Hematopoietic multipotent progenitor cell treated with erythropoietin and hydrocortisone succinate and interleukin-3 and kit ligand, for 4 days (in vitro differentiated cells): ENCODE data around the gene UNC13B.
"Not testable (repeated sequence)": the region's sequence is repeated elsewhere in the genome, so short reads cannot be mapped to it uniquely, and the experiment has no call there.

Experiments used
- DNase-seq: peaks from one replicate; pipeline ENCODE4 v3.0.0-alpha.2; 2015

UNC13B gene

GRCh38 chr9:35161713-35162604 is at the start of gene UNC13B:
UNC13B (plus strand) TSS chr9:35162009; CDS start chr9:35162284, 275 bp downstream.
- peak; percentile 96 for DNase-seq

GRCh38 chr9:35112257-35113020 is 49.4 kb upstream of the UNC13B start:
- no peak for DNase-seq

GRCh38 chr9:35114113-35114839 is 47.5 kb upstream of the UNC13B start:
- peak; percentile 97 for DNase-seq

- DNase-seq, result peak; percentile 80
Measured at GRCh38 chr9:35114840-35115628, 46.8 kb upstream of the UNC13B start.

- DNase-seq, result peak; percentile 99
Measured at GRCh38 chr9:35115680-35116538, 45.9 kb upstream of the UNC13B start, which contains the start of gene ATOSB. ATOSB (minus strand) TSS chr9:35115862; CDS start chr9:35108274, 7,588 bp downstream.

GRCh38 chr9:35116539-35116897 is 45.3 kb upstream of the UNC13B start:
- DNase-seq, result no peak

GRCh38 chr9:35116898-35117551 is 44.8 kb upstream of the UNC13B start:
- DNase-seq, result peak; percentile 97

GRCh38 chr9:35134920-35135319 is 26.9 kb upstream of the UNC13B start:
- DNase-seq, result no peak

GRCh38 chr9:35135988-35136387 is 25.8 kb upstream of the UNC13B start:
- no peak for DNase-seq

- no peak for DNase-seq
Measured at GRCh38 chr9:35136866-35137265, 24.9 kb upstream of the UNC13B start.

- DNase-seq, result no peak
Measured at GRCh38 chr9:35140093-35140492, 21.7 kb upstream of the UNC13B start.

GRCh38 chr9:35142037-35142436 is 19.8 kb upstream of the UNC13B start:
- DNase-seq, result no peak

GRCh38 chr9:35147941-35148563 is 13.8 kb upstream of the UNC13B start:
- not testable (repeated sequence) for DNase-seq

- no peak for DNase-seq
Measured at GRCh38 chr9:35152926-35153325, 8.9 kb upstream of the UNC13B start.

- DNase-seq, result no peak
Measured at GRCh38 chr9:35156781-35157180, 5.0 kb upstream of the UNC13B start.

GRCh38 chr9:35157836-35158235 is 4.0 kb upstream of the UNC13B start:
- not testable (repeated sequence) for DNase-seq

GRCh38 chr9:35158501-35159280 is 3.1 kb upstream of the UNC13B start:
- DNase-seq, result no peak

GRCh38 chr9:35162605-35163315 is 951 bp downstream of the UNC13B start:
- DNase-seq, result no peak

GRCh38 chr9:35163413-35163812 is 1.6 kb downstream of the UNC13B start:
- DNase-seq, result no peak
